ENCODE measurements around the gene MAP3K6. TPM values are rescaled to one million over a fixed set of nuclear protein-coding genes. Genes with fewer than 3 reads are reported as not detected.

MAP3K6 gene
- total and polyA plus RNA-seq, 2 of the 13 experiments (the other 11 are each of a cell fraction or from before 2014, with no cell fraction given) = 2.7 to 3.2 TPM

- TF ChIP-seq ZNF800 (CRISPR knock-in tag; IDR thresholded peaks at IDR 0.05) (0 out of 2 replicates have a peak, but pooled peaks have one; percentile 4), HOXD1 (CRISPR knock-in tag; IDR thresholded peaks at IDR 0.05) (no peak), ARNTL (CRISPR knock-in tag; IDR thresholded peaks at IDR 0.05) (no peak), ZNF7 (CRISPR knock-in tag; IDR thresholded peaks at IDR 0.05) (peak; percentile 71), ZMAT3 (CRISPR knock-in tag; conservative IDR thresholded peaks at IDR 0.05) (0 out of 2 replicates have a peak, but pooled peaks have one; percentile 43), MTF2 (CRISPR knock-in tag; IDR thresholded peaks at IDR 0.05; ENCODE audit: borderline replicate concordance) (no peak), KDM3A (CRISPR knock-in tag; IDR thresholded peaks at IDR 0.05; ENCODE audit: low read depth) (0 out of 2 replicates have a peak, but pooled peaks have one; percentile 17), TAF1 (CRISPR knock-in tag; IDR thresholded peaks at IDR 0.05) (0 out of 2 replicates have a peak, but pooled peaks have one; percentile 37)
- TF ChIP-seq, protein P1, sequence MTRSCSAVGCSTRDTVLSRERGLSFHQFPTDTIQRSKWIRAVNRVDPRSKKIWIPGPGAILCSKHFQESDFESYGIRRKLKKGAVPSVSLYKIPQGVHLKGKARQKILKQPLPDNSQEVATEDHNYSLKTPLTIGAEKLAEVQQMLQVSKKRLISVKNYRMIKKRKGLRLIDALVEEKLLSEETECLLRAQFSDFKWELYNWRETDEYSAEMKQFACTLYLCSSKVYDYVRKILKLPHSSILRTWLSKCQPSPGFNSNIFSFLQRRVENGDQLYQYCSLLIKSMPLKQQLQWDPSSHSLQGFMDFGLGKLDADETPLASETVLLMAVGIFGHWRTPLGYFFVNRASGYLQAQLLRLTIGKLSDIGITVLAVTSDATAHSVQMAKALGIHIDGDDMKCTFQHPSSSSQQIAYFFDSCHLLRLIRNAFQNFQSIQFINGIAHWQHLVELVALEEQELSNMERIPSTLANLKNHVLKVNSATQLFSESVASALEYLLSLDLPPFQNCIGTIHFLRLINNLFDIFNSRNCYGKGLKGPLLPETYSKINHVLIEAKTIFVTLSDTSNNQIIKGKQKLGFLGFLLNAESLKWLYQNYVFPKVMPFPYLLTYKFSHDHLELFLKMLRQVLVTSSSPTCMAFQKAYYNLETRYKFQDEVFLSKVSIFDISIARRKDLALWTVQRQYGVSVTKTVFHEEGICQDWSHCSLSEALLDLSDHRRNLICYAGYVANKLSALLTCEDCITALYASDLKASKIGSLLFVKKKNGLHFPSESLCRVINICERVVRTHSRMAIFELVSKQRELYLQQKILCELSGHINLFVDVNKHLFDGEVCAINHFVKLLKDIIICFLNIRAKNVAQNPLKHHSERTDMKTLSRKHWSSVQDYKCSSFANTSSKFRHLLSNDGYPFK (CRISPR knock-in tag; IDR thresholded peaks at IDR 0.05; ENCODE audit: borderline replicate concordance) = no peak
- TF ChIP-seq, protein P2, sequence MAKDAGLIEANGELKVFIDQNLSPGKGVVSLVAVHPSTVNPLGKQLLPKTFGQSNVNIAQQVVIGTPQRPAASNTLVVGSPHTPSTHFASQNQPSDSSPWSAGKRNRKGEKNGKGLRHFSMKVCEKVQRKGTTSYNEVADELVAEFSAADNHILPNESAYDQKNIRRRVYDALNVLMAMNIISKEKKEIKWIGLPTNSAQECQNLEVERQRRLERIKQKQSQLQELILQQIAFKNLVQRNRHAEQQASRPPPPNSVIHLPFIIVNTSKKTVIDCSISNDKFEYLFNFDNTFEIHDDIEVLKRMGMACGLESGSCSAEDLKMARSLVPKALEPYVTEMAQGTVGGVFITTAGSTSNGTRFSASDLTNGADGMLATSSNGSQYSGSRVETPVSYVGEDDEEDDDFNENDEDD (CRISPR knock-in tag; IDR thresholded peaks at IDR 0.05; ENCODE audit: borderline replicate concordance) = 0 out of 2 replicates have a peak, but pooled peaks have one; percentile 3
- TF ChIP-seq, protein P3, sequence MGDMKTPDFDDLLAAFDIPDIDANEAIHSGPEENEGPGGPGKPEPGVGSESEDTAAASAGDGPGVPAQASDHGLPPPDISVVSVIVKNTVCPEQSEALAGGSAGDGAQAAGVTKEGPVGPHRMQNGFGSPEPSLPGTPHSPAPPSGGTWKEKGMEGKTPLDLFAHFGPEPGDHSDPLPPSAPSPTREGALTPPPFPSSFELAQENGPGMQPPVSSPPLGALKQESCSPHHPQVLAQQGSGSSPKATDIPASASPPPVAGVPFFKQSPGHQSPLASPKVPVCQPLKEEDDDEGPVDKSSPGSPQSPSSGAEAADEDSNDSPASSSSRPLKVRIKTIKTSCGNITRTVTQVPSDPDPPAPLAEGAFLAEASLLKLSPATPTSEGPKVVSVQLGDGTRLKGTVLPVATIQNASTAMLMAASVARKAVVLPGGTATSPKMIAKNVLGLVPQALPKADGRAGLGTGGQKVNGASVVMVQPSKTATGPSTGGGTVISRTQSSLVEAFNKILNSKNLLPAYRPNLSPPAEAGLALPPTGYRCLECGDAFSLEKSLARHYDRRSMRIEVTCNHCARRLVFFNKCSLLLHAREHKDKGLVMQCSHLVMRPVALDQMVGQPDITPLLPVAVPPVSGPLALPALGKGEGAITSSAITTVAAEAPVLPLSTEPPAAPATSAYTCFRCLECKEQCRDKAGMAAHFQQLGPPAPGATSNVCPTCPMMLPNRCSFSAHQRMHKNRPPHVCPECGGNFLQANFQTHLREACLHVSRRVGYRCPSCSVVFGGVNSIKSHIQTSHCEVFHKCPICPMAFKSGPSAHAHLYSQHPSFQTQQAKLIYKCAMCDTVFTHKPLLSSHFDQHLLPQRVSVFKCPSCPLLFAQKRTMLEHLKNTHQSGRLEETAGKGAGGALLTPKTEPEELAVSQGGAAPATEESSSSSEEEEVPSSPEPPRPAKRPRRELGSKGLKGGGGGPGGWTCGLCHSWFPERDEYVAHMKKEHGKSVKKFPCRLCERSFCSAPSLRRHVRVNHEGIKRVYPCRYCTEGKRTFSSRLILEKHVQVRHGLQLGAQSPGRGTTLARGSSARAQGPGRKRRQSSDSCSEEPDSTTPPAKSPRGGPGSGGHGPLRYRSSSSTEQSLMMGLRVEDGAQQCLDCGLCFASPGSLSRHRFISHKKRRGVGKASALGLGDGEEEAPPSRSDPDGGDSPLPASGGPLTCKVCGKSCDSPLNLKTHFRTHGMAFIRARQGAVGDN (CRISPR knock-in tag; IDR thresholded peaks at IDR 0.05) = peak; percentile 58
These were observed 444 bp upstream of the MAP3K6 start (continued) for GRCh38 chr1:27367160-27367650.
